ENCODE results near the gene GRIP2.

DNA sequence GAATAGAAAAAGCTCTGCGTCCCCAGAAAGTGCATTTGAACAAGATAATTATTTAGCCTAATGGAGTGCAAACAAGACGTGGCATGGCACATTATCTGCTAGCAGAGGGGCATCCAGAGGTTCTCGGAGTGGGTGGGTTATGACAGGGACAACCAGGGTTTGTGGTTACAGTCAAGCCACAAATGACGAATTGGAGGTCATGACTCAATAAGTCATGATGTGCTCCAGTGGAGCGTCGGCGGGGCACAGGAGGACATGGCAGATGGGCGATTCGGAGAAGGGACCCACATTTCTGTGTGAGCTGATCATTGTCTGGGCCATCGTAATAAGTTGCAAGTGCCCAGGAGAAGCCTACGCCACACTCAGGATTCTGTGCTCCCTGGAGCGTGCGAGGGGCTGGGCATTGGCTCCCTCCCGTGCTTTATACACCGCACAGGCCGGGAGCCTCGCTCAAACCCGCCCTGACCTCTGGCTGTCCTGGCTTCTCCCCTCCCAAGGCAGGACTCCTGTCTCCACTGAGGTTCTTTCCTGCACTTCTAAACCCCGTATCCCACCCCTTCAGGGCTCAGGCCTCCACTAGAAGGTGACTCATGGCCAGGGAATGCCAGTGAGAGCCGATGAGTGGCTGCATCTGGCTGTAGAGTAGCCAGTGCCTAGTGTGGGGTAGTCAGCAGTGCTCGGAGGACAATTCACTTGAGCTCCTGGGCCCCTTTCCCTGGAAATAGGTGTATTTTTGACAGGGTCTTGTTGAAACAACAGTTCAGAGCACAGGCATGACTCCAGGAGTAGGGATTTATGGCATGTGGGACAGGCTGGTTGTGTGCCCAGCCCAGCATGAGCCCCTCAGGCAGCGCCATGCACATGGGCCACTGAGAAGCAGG lies 67.4 kb downstream of the GRIP2 start:
- TF ChIP-seq, protein P1, sequence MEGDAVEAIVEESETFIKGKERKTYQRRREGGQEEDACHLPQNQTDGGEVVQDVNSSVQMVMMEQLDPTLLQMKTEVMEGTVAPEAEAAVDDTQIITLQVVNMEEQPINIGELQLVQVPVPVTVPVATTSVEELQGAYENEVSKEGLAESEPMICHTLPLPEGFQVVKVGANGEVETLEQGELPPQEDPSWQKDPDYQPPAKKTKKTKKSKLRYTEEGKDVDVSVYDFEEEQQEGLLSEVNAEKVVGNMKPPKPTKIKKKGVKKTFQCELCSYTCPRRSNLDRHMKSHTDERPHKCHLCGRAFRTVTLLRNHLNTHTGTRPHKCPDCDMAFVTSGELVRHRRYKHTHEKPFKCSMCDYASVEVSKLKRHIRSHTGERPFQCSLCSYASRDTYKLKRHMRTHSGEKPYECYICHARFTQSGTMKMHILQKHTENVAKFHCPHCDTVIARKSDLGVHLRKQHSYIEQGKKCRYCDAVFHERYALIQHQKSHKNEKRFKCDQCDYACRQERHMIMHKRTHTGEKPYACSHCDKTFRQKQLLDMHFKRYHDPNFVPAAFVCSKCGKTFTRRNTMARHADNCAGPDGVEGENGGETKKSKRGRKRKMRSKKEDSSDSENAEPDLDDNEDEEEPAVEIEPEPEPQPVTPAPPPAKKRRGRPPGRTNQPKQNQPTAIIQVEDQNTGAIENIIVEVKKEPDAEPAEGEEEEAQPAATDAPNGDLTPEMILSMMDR (optimal IDR thresholded peaks at IDR 0.05 in 1 of 3, IDR thresholded peaks at IDR 0.05 in 1 of 3, conservative IDR thresholded peaks at IDR 0.05 in 1 of 3; ENCODE audit: extremely low read depth in 1 of 3, insufficient read depth in 2 of 3, low read length in 3 of 3): no peak
- no peak for TF ChIP-seq EZH2 (IDR thresholded peaks at IDR 0.05; ENCODE audit: low read length)
